SJCRH30 (cell line): ENCODE results near the gene CABYR. TPM values are rescaled to one million over a fixed set of nuclear protein-coding genes. Genes with fewer than 3 reads are reported as not detected.

Source experiments
- DNase-seq, 2 experiments: peaks; one replicate each; pipeline ENCODE4 v3.0.0-alpha.2; 2015 to 2020
- H3K27ac ChIP-seq: fragments of 250-450 bp; sonication (Bioruptor Pico); 2 replicates; pipeline ENCODE4 v1.5.1; 2020; ENCODE audit warnings: mild to moderate bottlenecking, moderate library complexity
- H3K27me3 ChIP-seq: fragments of 250-450 bp; sonication (Bioruptor Pico); 2 replicates; pipeline ENCODE4 v1.5.1; 2020; ENCODE audit warnings: mild to moderate bottlenecking, moderate library complexity
- H3K36me3 ChIP-seq: fragments of 250-450 bp; sonication (Bioruptor Pico); 2 replicates; pipeline ENCODE4 v1.5.1; 2020; ENCODE audit warnings: mild to moderate bottlenecking, moderate library complexity
- H3K4me1 ChIP-seq: fragments of 250-450 bp; sonication (Bioruptor Pico); 2 replicates; pipeline ENCODE4 v1.5.1; 2020; ENCODE audit warnings: mild to moderate bottlenecking, moderate library complexity
- H3K4me3 ChIP-seq: fragments of 250-450 bp; sonication (Bioruptor Pico); 2 replicates; pipeline ENCODE4 v1.5.1; 2020; ENCODE audit warnings: mild to moderate bottlenecking, moderate library complexity
- H3K9me3 ChIP-seq: fragments of 250-450 bp; sonication (Bioruptor Pico); replicated peaks from 2 replicates; pipeline ENCODE4 v1.5.1; 2020; ENCODE audit warnings: mild to moderate bottlenecking, moderate library complexity
- total RNA-seq: library from RNA; depleted of rRNA; stranded (reverse); fragments of >200 nt; shearing (Covaris generic); gene quantifications from 2 replicates; pipeline ENCODE4 v1.2.3, GENCODE V29; 2014

Gene CABYR
- total RNA-seq, 1 experiment from 2014 or later: not detected

GRCh38 chr18:24160086-24160485 is 21.2 kb downstream of the CABYR start:
- peak in 1 of 2 experiments; percentile 7 for DNase-seq
- H3K27me3 ChIP-seq: no peaks in the 10 kb centered on the region
- no peaks in the 10 kb centered on the region for H3K9me3 ChIP-seq
- peaks cover 2% of the 10 kb centered on the region; the same call in 1 of the 2 replicates for H3K4me1 ChIP-seq
- H3K36me3 ChIP-seq: no peaks in the 10 kb centered on the region
- no peak overlapping the region for H3K4me3 ChIP-seq
- H3K27ac ChIP-seq: no peak overlapping the region

GRCh38 chr18:24161304-24161703 is 22.4 kb downstream of the CABYR start:
- Histone ChIP-seq H3K4me3 (no peak overlapping the region), H3K9me3 (no peaks in the 10 kb centered on the region), H3K4me1 (peaks cover 2% of the 10 kb centered on the region; the same call in 1 of the 2 replicates), H3K27ac (no peak overlapping the region), H3K36me3 (no peaks in the 10 kb centered on the region), H3K27me3 (no peaks in the 10 kb centered on the region)
- no peak for DNase-seq

GRCh38 chr18:24168496-24168895 is 29.6 kb downstream of the CABYR start:
- DNase-seq: no peak
- Histone ChIP-seq H3K27ac (no peak overlapping the region), H3K9me3 (no peaks in the 10 kb centered on the region), H3K4me1 (no peaks in the 10 kb centered on the region), H3K27me3 (no peaks in the 10 kb centered on the region), H3K36me3 (no peaks in the 10 kb centered on the region), H3K4me3 (no peak overlapping the region)

GRCh38 chr18:24170360-24170759 is 31.5 kb downstream of the CABYR start:
- DNase-seq: no peak
- Histone ChIP-seq H3K27me3 (no peaks in the 10 kb centered on the region), H3K27ac (no peak overlapping the region), H3K4me3 (no peak overlapping the region), H3K9me3 (no peaks in the 10 kb centered on the region), H3K36me3 (no peaks in the 10 kb centered on the region), H3K4me1 (no peaks in the 10 kb centered on the region)

GRCh38 chr18:24173997-24174396 is 35.1 kb downstream of the CABYR start:
- Histone ChIP-seq H3K4me3 (no peak overlapping the region), H3K27ac (no peak overlapping the region), H3K27me3 (no peaks in the 10 kb centered on the region), H3K36me3 (no peaks in the 10 kb centered on the region), H3K9me3 (no peaks in the 10 kb centered on the region), H3K4me1 (no peaks in the 10 kb centered on the region)
- no peak for DNase-seq

- Histone ChIP-seq H3K9me3 (no peaks in the 10 kb centered on the region), H3K4me3 (no peak overlapping the region), H3K27me3 (no peaks in the 10 kb centered on the region), H3K36me3 (no peaks in the 10 kb centered on the region), H3K4me1 (no peaks in the 10 kb centered on the region), H3K27ac (no peak overlapping the region)
- peak; percentile 43 to 65 for DNase-seq
Measured at GRCh38 chr18:24176727-24177416, 38.0 kb downstream of the CABYR start.

- Histone ChIP-seq H3K27me3 (no peaks in the 10 kb centered on the region), H3K4me3 (no peak overlapping the region), H3K36me3 (no peaks in the 10 kb centered on the region), H3K4me1 (no peaks in the 10 kb centered on the region), H3K27ac (no peak overlapping the region), H3K9me3 (no peaks in the 10 kb centered on the region)
- DNase-seq: no peak
Measured at GRCh38 chr18:24177499-24178133, 38.8 kb downstream of the CABYR start.

GRCh38 chr18:24180048-24180447 is 41.2 kb downstream of the CABYR start:
- H3K27ac ChIP-seq: no peak overlapping the region
- DNase-seq: no peak
- H3K27me3 ChIP-seq: no peaks in the 10 kb centered on the region
- no peaks in the 10 kb centered on the region for H3K9me3 ChIP-seq
- H3K36me3 ChIP-seq: no peaks in the 10 kb centered on the region
- no peaks in the 10 kb centered on the region for H3K4me1 ChIP-seq
- H3K4me3 ChIP-seq: no peak overlapping the region

- H3K9me3 ChIP-seq: no peaks in the 10 kb centered on the region
- no peak for DNase-seq
- H3K4me1 ChIP-seq: no peaks in the 10 kb centered on the region
Measured at GRCh38 chr18:24181806-24182205, 42.9 kb downstream of the CABYR start.

GRCh38 chr18:24185805-24186204 is 46.9 kb downstream of the CABYR start:
- Histone ChIP-seq H3K27me3 (no peaks in the 10 kb centered on the region), H3K4me3 (no peak overlapping the region), H3K4me1 (peaks cover 5% of the 10 kb centered on the region; the same call in 1 of the 2 replicates), H3K36me3 (no peaks in the 10 kb centered on the region), H3K9me3 (no peaks in the 10 kb centered on the region), H3K27ac (no peak overlapping the region)
- no peak for DNase-seq

More at GRCh38 chr18:24181806-24182205, 42.9 kb downstream of the CABYR start:
- Histone ChIP-seq H3K36me3 (no peaks in the 10 kb centered on the region), H3K27me3 (no peaks in the 10 kb centered on the region), H3K4me3 (no peak overlapping the region), H3K27ac (no peak overlapping the region)

GRCh38 chr18:24187049-24187448 is 48.2 kb downstream of the CABYR start:
- H3K4me3 ChIP-seq: no peak overlapping the region
- H3K9me3 ChIP-seq: no peaks in the 10 kb centered on the region
- no peak overlapping the region for H3K27ac ChIP-seq
- peaks cover 8% of the 10 kb centered on the region; the same call in 1 of the 2 replicates for H3K4me1 ChIP-seq
- H3K27me3 ChIP-seq: no peaks in the 10 kb centered on the region
- DNase-seq: no peak
- H3K36me3 ChIP-seq: no peaks in the 10 kb centered on the region

- Histone ChIP-seq H3K4me3 (no peak overlapping the region), H3K27me3 (no peaks in the 10 kb centered on the region), H3K9me3 (no peaks in the 10 kb centered on the region), H3K36me3 (no peaks in the 10 kb centered on the region), H3K4me1 (peaks cover 8% of the 10 kb centered on the region; the same call in 1 of the 2 replicates), H3K27ac (no peak overlapping the region)
- DNase-seq: no peak
Measured at GRCh38 chr18:24187689-24188088, 48.8 kb downstream of the CABYR start.

GRCh38 chr18:24188120-24188519 is 49.3 kb downstream of the CABYR start:
- Histone ChIP-seq H3K27ac (no peak overlapping the region), H3K4me3 (no peak overlapping the region), H3K27me3 (no peaks in the 10 kb centered on the region), H3K9me3 (no peaks in the 10 kb centered on the region), H3K4me1 (peaks cover 8% of the 10 kb centered on the region; the same call in 1 of the 2 replicates), H3K36me3 (no peaks in the 10 kb centered on the region)
- DNase-seq: no peak

- H3K9me3 ChIP-seq: no peaks in the 10 kb centered on the region
- DNase-seq: no peak
- no peak overlapping the region for H3K27ac ChIP-seq
- H3K27me3 ChIP-seq: no peaks in the 10 kb centered on the region
- peaks cover 8% of the 10 kb centered on the region; the same call in 1 of the 2 replicates for H3K4me1 ChIP-seq
- no peaks in the 10 kb centered on the region for H3K36me3 ChIP-seq
- no peak overlapping the region for H3K4me3 ChIP-seq
Measured at GRCh38 chr18:24189007-24189528, 50.2 kb downstream of the CABYR start.

GRCh38 chr18:24189664-24190346 is 50.9 kb downstream of the CABYR start:
- peaks cover 8% of the 10 kb centered on the region; the same call in 1 of the 2 replicates for H3K4me1 ChIP-seq
- no peak overlapping the region for H3K27ac ChIP-seq
- no peaks in the 10 kb centered on the region for H3K36me3 ChIP-seq
- DNase-seq: no peak
- H3K4me3 ChIP-seq: no peak overlapping the region
- no peaks in the 10 kb centered on the region for H3K27me3 ChIP-seq
- no peaks in the 10 kb centered on the region for H3K9me3 ChIP-seq
